Left colon (tissue), 2 donors: ENCODE data around the gene SETX. TPM values are rescaled to one million over a fixed set of nuclear protein-coding genes. Genes with fewer than 3 reads are reported as not detected.
A peak's percentile ranks its signal among the peaks of the same experiment; 100 is the strongest.

ENCODE experiments used
- ATAC-seq: fragments of 200-7000 bp; cut with Tn5 transposase; one replicate; pipeline ENCODE4 v1.9.1; 2020; ENCODE audit warnings: mild to moderate bottlenecking, moderate library complexity
- DNase-seq, 2 donors: peaks; one replicate each; pipeline ENCODE4 v3.0.0-alpha.2; 2020
- intact Hi-C, 2 donors: fragments of 100-400 bp; cut with DNase I in 1 of 2; cut with micrococcal nuclease in 1 of 2; formaldehyde crosslinking; loops; one replicate each; pipeline versions ENCODE4 v1.11.2 to v1.14.0; 2022; cut with DNase I, micrococcal nuclease
- total RNA-seq, 2 donors: library from RNA; stranded (reverse); fragmentation: NEBNext Ultra II Directional; extraction: Animal tissue kit (Norgen Biotek cat#: 25700); gene quantifications; one replicate each; pipeline ENCODE4 v1.2.1, GENCODE V29; 2021
- donor health status: DM: no; HTN: no; CAD: no.
- donor health status: DM: yes; HTN: yes; CAD: no.

SETX gene
- total RNA-seq, 2 donors from 2014 or later, result 38.7 to 39.4 TPM

- DNase-seq (no peak), ATAC-seq (no peak)
- intact Hi-C loops, result no loop called here
These were observed 109.3 kb downstream of the SETX start for GRCh38 chr9:132245465-132245864.

DNA sequence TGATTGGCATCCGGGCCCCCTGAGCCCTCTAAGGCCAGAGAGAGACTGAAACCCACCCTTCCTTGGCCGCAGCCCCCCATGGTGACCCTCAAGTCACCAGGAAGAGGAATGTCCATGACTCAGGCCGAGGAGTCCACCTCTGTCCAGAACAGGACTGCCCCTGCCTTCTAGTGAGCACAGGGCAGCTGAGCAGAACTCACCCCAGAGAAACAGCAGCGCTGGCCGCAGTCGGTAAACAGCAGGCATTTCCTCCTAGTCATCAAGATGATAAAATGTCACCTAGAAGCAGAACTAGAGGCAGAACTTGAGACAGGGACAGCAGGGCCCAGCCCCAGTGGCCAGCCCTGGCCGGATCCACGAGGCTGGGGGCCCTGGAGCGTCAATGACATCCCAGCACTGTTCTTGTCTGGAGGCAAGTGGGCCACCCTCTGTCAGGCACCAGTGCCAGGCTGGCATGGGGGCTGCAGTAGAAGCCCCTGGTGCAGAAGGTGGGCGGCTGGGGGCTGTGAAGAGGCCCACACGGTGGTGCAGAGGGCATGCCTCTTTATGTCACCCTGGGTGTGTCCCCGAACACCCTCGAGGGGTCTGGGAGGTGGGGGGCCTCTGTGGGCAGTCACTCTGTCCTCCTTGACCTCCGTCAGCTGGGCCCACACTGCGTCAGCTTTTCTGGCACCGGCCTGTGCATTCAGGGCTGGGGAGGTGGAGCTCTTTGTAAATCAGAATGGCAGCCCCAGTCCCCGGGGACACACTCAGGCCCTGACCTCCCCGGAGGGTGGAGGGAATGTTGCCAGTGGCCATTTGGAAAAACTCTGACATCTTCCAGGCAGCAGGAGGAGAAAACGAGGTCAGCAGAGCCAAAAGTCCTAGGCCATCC, 110.0 kb downstream of the SETX start:
- ATAC-seq (no peak), DNase-seq (no peak)
- intact Hi-C loops, result no loop called here

DNA sequence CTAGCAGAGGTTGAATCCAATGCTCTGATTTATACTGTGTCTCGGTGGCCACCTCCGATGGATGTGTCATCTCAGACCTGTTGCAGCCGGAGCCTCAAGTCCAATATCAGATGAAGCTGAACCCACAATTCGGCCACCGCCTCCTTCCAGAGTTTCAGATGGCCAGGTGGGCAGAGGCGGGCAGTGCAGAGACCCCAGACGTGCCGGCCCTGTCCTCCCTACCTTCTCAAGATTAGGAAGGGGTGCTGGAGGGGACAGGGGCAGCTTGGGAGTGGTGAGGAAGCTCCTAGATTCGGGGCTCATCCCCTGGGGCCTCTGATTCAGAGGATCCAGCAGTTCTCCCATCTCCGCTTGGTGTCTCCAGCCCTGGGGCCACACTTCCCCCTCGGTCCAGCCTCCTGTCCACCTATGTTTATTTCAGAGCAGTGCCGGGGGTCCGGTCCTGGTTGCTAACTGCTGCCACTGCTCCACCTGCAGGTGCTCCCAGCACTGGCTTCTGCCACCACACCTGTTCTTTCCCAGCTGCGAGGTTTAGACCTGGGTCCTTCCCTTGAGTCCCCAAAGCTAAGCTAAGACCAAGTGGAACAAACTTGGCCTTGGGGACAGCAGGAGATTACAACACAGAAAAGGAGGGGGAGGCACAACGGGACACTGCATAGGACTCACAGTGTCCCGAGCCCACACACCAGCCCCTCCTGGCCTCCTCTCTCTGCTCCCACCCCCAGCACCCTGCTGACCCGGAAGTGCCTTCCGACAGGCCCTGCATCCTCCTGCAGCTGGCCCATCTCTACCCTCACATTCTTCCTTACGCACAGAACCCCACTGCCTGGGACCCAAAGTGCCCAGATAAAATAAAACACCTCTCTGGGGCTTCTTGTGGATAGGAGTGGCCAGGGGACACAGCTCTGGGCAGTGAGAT, 111.4 kb downstream of the SETX start:
- ATAC-seq, result no peak
- no peak for DNase-seq
- intact Hi-C loops, result no loop called here

- no peak for DNase-seq
- ATAC-seq, result no peak
- intact Hi-C loops, result no loop called here
These were observed 112.1 kb downstream of the SETX start for GRCh38 chr9:132242621-132243155.

- ATAC-seq, result peak; percentile 6
- intact Hi-C loops, result no loop called here
- peak; percentile 52 to 59 for DNase-seq
These were observed 112.8 kb downstream of the SETX start for GRCh38 chr9:132241840-132242620.

DNA sequence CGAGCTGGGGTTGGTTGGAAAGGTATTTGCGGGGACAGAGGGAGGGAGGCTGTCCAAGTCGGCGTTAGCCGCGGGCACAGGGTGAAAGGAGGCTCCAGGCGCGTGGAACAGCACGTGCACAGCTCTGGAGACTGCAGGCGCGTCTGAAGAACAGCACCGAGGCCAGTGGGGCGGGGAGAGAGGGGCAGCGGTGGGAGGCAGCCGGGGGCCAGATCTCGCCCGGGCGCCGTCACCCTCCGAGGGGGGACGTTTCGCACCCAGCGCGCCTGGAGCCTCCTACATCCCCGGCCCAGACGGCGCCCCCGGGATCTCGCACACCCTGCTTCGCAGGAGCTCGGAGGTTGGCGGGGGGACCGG, 113.3 kb downstream of the SETX start:
- intact Hi-C loops, result no loop called here
- DNase-seq (no peak), ATAC-seq (no peak)

GRCh38 chr9:132240841-132241482, 113.8 kb downstream of the SETX start:
- ATAC-seq (peak; percentile 92), DNase-seq (peak; percentile 97 to 98)
- intact Hi-C loops, result no loop called here

GRCh38 chr9:132239999-132240840, 114.6 kb downstream of the SETX start:
- ATAC-seq (no peak), DNase-seq (peak in 1 of 2 donors; percentile 39)
- intact Hi-C loops, result loop anchor here (5.0 to 10.0 kb wide), 3 partner anchors 65 to 478 kb away; no protein-coding TSS in a partner anchor

DNA sequence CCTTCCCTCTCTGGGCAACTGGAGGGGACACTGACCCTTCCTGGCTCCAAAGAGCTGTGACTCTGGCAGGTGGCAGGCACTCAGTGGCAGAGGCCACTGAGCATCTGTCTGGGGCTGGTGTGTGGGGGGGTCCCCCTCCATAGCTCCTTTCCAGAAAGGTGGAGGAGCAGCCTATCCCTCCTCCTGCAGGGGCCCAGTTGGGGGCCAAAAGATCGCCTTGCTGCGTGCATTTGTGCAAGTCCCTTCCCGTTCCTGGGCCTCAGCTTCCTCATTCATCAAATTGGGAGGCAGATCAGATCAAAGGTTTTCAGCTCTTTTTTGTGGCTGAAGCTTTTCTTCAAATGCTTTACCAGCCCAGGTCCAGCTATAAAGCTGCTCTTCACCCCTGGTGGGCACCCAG, 115.3 kb downstream of the SETX start:
- no peak for DNase-seq
- no peak for ATAC-seq
- intact Hi-C loops, result loop anchor here (5.0 to 10.0 kb wide), 3 partner anchors 65 to 477 kb away; no protein-coding TSS in a partner anchor

DNA sequence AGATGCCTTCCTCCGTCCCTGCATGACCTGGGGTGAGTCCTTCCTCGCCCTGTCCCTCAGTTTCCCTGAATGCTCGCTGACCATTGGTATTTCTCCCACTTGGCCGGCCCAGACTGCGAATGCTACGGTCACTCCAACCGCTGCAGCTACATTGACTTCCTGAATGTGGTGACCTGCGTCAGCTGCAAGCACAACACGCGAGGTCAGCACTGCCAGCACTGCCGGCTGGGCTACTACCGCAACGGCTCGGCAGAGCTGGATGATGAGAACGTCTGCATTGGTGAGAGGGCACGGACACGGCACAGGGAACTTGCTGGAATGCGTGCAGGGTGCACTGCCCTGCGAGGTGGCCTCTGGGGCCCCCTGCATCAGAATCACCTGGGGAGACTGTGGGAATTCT, 115.8 kb downstream of the SETX start:
- no peak for ATAC-seq
- DNase-seq, result no peak
- intact Hi-C loops, result loop anchor here (5.0 to 10.0 kb wide), 3 partner anchors 64 to 477 kb away; no protein-coding TSS in a partner anchor

DNA sequence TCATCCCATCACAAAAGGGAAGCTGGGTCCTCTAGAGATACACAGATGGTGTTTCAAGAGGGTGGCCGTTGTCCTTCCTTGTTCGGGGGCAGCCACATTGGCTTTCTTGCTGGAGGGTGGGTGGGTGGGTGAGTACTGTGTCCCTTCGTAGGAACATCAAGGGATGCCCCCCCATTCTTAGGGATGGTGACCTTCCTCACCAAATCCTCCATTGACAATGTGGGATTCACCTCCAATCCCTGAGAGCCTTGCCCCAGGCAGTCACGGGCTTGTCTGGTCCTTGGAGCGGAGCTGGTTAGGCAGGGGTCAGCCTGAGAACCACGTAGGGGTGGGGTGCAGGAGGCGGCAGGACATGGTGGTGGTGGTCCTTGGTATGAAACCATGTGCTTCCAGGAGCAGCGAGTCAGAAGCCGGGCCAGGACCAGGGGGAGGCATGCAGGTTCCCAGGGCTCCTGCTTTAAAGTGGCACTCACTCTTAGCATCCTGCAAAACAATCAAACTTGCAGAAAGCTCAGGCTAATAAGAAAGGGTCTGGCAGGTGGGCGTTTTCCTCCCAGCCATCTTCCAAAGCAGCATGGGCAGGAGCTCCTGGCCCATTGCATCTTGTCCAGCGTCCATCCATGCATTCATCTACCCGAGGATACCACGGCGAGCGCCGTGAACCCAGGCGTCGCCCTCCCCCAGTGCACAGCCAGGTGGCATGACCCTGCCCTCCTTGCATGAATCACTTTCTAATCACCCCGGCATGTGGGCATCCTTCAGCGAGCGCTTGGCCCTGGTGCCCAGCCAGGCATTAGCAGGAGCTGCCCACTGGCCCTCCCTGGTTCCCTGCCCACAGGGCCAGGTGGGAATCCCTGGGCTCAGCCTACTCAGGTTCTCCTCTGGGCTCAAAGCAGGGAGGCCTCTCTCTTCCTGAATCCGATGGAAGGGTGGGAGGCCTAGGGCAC, 116.5 kb downstream of the SETX start:
- intact Hi-C loops, result loop anchor here (5.0 to 10.0 kb wide), 3 partner anchors 63 to 476 kb away; no protein-coding TSS in a partner anchor
- ATAC-seq (no peak), DNase-seq (no peak)

DNA sequence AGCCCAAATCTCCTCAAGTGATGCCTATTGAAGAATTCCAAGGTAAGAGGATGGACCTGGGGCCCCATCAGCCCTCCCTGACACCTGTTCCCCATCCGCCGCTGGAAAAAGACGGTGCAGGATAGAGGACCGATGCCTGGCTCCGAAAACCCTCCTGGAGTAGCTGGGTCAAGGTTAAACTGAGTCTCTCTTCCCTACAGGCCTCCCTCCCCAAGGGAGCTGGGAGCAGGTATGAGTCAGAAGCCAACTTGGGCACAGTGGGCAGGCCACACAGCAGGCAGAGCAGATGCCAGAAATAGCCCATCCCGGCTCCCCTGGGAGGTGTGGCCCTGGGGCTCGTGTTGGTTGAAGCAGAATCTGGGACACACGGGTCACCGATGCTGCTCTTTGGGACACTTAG, 117.3 kb downstream of the SETX start:
- no peak for ATAC-seq
- intact Hi-C loops, result loop anchor here (5.0 to 10.0 kb wide), 3 partner anchors 63 to 475 kb away; no protein-coding TSS in a partner anchor
- no peak for DNase-seq

DNA sequence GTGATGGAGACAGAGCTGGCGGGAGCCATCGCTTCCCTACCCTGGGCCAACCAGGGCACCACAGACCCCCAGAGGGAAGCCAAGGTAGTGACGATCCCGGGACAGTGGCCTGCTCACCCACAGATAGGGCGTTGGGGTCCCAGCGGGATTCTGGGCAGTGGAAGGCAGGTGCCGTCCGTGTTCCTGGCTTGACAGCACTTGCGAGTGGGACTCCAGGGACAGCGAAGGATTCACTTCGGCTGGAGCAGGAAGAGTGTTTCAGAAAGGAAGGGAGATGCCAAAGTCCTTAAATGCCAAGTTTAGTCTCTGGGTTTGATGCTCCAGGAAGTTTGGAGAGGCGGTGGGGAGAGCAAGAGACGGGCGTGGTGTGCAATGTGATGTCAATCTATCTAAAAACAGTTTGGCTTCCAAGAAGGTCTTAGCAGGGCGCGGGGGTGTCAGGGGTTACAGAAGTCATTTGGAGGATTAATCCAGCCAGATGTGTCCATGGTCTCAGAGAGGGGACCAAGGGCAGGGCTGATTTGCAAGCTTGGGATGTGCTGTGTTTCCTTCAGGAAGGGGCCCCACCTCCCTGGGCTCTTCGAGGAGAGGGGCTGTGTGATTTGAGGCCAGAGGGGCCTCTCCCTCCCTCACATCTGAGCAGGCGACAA, 118.0 kb downstream of the SETX start:
- intact Hi-C loops, result loop anchor here (5.0 to 10.0 kb wide), 3 partner anchors 62 to 474 kb away; no protein-coding TSS in a partner anchor
- ATAC-seq (no peak), DNase-seq (no peak)

GRCh38 chr9:132235894-132236661, 118.7 kb downstream of the SETX start:
- ATAC-seq (no peak), DNase-seq (peak in 1 of 2 donors; percentile 85)
- intact Hi-C loops, result loop anchor here (5.0 to 10.0 kb wide), 3 partner anchors 61 to 474 kb away; no protein-coding TSS in a partner anchor

DNA sequence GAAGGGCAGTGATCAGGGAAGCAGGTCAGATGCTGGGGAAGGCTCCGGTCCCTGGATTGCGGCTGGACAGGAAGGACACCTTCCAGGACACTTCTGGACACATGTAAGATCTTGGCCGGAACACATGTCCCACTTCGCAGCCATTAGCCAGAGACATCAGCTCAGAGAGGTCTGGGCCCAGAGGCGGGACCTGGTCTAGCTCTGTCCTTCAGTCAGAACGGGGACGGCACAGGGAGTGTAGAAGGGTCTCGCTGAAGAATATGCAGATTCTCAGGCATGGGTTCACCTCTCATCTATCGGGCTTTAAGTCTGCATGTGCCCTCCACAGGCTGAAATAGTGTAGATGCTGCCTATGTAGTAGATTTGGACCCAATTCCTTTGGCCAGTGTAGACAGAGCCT, 119.7 kb downstream of the SETX start:
- intact Hi-C loops, result loop anchor here (5.0 to 10.0 kb wide), 3 partner anchors 60 to 473 kb away; no protein-coding TSS in a partner anchor
- no peak for ATAC-seq
- no peak for DNase-seq
